Stimulated activated CD4-positive, alpha-beta T cell treated with anti-CD3 and anti-CD28 coated beads, Interleukin-15, amount 100 ng/mL, for 1 hour (primary cell): ENCODE results near the gene TPD52L2.
A peak's percentile ranks its signal among the peaks of the same experiment; 100 is the strongest.

Experiments used
- DNase-seq, 2 donors: peaks; one replicate each; pipeline ENCODE4 v3.0.0-alpha.2; 2020; ENCODE audit warnings: low read depth in 1 of 2, low spot score in 1 of 2

Gene TPD52L2

GRCh38 chr20:63864978-63865640, at the start of gene TPD52L2:
TPD52L2 (plus strand) TSS chr20:63865270; CDS start chr20:63865366, 96 bp downstream.
- peak; percentile 94 for DNase-seq

GRCh38 chr20:63815615-63816253, 49.3 kb upstream of the TPD52L2 start:
- no peak for DNase-seq

GRCh38 chr20:63819224-63819921, 45.7 kb upstream of the TPD52L2 start:
- DNase-seq, result no peak

GRCh38 chr20:63821811-63822210, 43.3 kb upstream of the TPD52L2 start:
- DNase-seq, result no peak

- no peak for DNase-seq
Measured at GRCh38 chr20:63822276-63822696, 42.8 kb upstream of the TPD52L2 start.

- no peak for DNase-seq
Measured at GRCh38 chr20:63823691-63824311, 41.3 kb upstream of the TPD52L2 start.

GRCh38 chr20:63825331-63826118, 39.5 kb upstream of the TPD52L2 start:
- no peak for DNase-seq

GRCh38 chr20:63826753-63827152, 38.3 kb upstream of the TPD52L2 start:
- DNase-seq, result no peak

GRCh38 chr20:63828124-63828523, 36.9 kb upstream of the TPD52L2 start:
- no peak for DNase-seq

GRCh38 chr20:63828545-63828944, 36.5 kb upstream of the TPD52L2 start:
- no peak for DNase-seq

- DNase-seq, result no peak
Measured at GRCh38 chr20:63828951-63829350, 36.1 kb upstream of the TPD52L2 start.

- DNase-seq, result no peak
Measured at GRCh38 chr20:63829603-63829944, 35.5 kb upstream of the TPD52L2 start.

- no peak for DNase-seq
Measured at GRCh38 chr20:63829945-63830835, 34.9 kb upstream of the TPD52L2 start.

- no peak for DNase-seq
Measured at GRCh38 chr20:63830841-63831588, 34.1 kb upstream of the TPD52L2 start, which contains the start of gene ZBTB46. ZBTB46 (minus strand) TSS chr20:63831264; CDS start chr20:63790757, 40,507 bp downstream.

- no peak for DNase-seq
Measured at GRCh38 chr20:63831646-63831992, 33.5 kb upstream of the TPD52L2 start.

- DNase-seq, result no peak
Measured at GRCh38 chr20:63831993-63832686, 32.9 kb upstream of the TPD52L2 start.

- no peak for DNase-seq
Measured at GRCh38 chr20:63833776-63834490, 31.1 kb upstream of the TPD52L2 start.

- DNase-seq, result no peak
Measured at GRCh38 chr20:63834491-63834880, 30.6 kb upstream of the TPD52L2 start.
